Measurements from ENCODE around the gene CRMP1.

Gene CRMP1

GRCh38 chr4:5784021-5784420 lies 108.9 kb downstream of the CRMP1 start:
- Mint-ChIP-seq H3K4me3 (no peak overlapping the region), H3K27ac (no peak overlapping the region), H3K27me3 (no peaks in the 10 kb centered on the region), H3K36me3 (no peaks in the 10 kb centered on the region), H3K9me3 (peaks cover 7% of the 10 kb centered on the region), H3K4me1 (no peaks in the 10 kb centered on the region)
- CTCF ChIA-PET = no interaction called here
- no peak for DNase-seq

- H3K9me3 Mint-ChIP-seq = peaks cover 7% of the 10 kb centered on the region
- CTCF ChIA-PET = no interaction called here
- no peak overlapping the region for H3K27ac Mint-ChIP-seq
- no peak for DNase-seq
- no peak overlapping the region for H3K4me3 Mint-ChIP-seq
- no peaks in the 10 kb centered on the region for H3K4me1 Mint-ChIP-seq
- no peaks in the 10 kb centered on the region for H3K36me3 Mint-ChIP-seq
- H3K27me3 Mint-ChIP-seq = no peaks in the 10 kb centered on the region
These were observed 109.4 kb downstream of the CRMP1 start for GRCh38 chr4:5783486-5783885.

- Mint-ChIP-seq H3K9me3 (peaks cover 7% of the 10 kb centered on the region), H3K27ac (no peak overlapping the region), H3K27me3 (no peaks in the 10 kb centered on the region), H3K4me1 (no peaks in the 10 kb centered on the region), H3K4me3 (no peak overlapping the region), H3K36me3 (no peaks in the 10 kb centered on the region)
- no peak for DNase-seq
- CTCF ChIA-PET = no interaction called here
These were observed 109.9 kb downstream of the CRMP1 start for GRCh38 chr4:5782829-5783476.

- DNase-seq = no peak
- H3K9me3 Mint-ChIP-seq = peaks cover 9% of the 10 kb centered on the region
- no peak overlapping the region for H3K27ac Mint-ChIP-seq
- no peak overlapping the region for H3K4me3 Mint-ChIP-seq
- CTCF ChIA-PET = no interaction called here
- no peaks in the 10 kb centered on the region for H3K4me1 Mint-ChIP-seq
- H3K27me3 Mint-ChIP-seq = no peaks in the 10 kb centered on the region
- H3K36me3 Mint-ChIP-seq = no peaks in the 10 kb centered on the region
These were observed 111.2 kb downstream of the CRMP1 start for GRCh38 chr4:5781691-5782090.

- Mint-ChIP-seq H3K27me3 (no peaks in the 10 kb centered on the region), H3K9me3 (peaks cover 12% of the 10 kb centered on the region), H3K36me3 (no peaks in the 10 kb centered on the region), H3K27ac (no peak overlapping the region), H3K4me3 (no peak overlapping the region), H3K4me1 (no peaks in the 10 kb centered on the region)
- no peak for DNase-seq
- CTCF ChIA-PET = no interaction called here
These were observed 111.9 kb downstream of the CRMP1 start for GRCh38 chr4:5780831-5781480.

- Mint-ChIP-seq H3K36me3 (no peaks in the 10 kb centered on the region), H3K27ac (no peak overlapping the region), H3K27me3 (no peaks in the 10 kb centered on the region), H3K9me3 (peaks cover 10% of the 10 kb centered on the region), H3K4me3 (no peak overlapping the region), H3K4me1 (no peaks in the 10 kb centered on the region)
- DNase-seq = no peak
- CTCF ChIA-PET = no interaction called here
These were observed 116.4 kb downstream of the CRMP1 start for GRCh38 chr4:5776510-5776909.

- Mint-ChIP-seq H3K36me3 (no peaks in the 10 kb centered on the region), H3K4me3 (no peak overlapping the region), H3K9me3 (peaks cover 14% of the 10 kb centered on the region), H3K27ac (no peak overlapping the region), H3K4me1 (no peaks in the 10 kb centered on the region), H3K27me3 (no peaks in the 10 kb centered on the region)
- CTCF ChIA-PET = no interaction called here
- DNase-seq = no peak
These were observed 118.4 kb downstream of the CRMP1 start for GRCh38 chr4:5774416-5775036.

- Mint-ChIP-seq H3K27me3 (no peaks in the 10 kb centered on the region), H3K4me3 (no peak overlapping the region), H3K27ac (no peak overlapping the region), H3K36me3 (no peaks in the 10 kb centered on the region), H3K4me1 (no peaks in the 10 kb centered on the region), H3K9me3 (peaks cover 21% of the 10 kb centered on the region)
- DNase-seq = no peak
- CTCF ChIA-PET = no interaction called here
These were observed 119.7 kb downstream of the CRMP1 start for GRCh38 chr4:5773271-5773555.

GRCh38 chr4:5772528-5773270 lies 120.2 kb downstream of the CRMP1 start:
- H3K36me3 Mint-ChIP-seq = no peaks in the 10 kb centered on the region
- no peaks in the 10 kb centered on the region for H3K27me3 Mint-ChIP-seq
- H3K4me3 Mint-ChIP-seq = no peak overlapping the region
- no peak for DNase-seq
- CTCF ChIA-PET = no interaction called here
- H3K9me3 Mint-ChIP-seq = peaks cover 26% of the 10 kb centered on the region
- H3K4me1 Mint-ChIP-seq = no peaks in the 10 kb centered on the region
- H3K27ac Mint-ChIP-seq = no peak overlapping the region
